Measurements from ENCODE around the gene PPFIBP2. TPM values are rescaled to one million over a fixed set of nuclear protein-coding genes. Genes with fewer than 3 reads are reported as not detected.
A peak's percentile ranks its signal among the peaks of the same experiment; 100 is the strongest.

PPFIBP2 gene
- total and polyA plus RNA-seq, 12 donors, result 11.4 to 36.5 (median 21.1) TPM

DNA sequence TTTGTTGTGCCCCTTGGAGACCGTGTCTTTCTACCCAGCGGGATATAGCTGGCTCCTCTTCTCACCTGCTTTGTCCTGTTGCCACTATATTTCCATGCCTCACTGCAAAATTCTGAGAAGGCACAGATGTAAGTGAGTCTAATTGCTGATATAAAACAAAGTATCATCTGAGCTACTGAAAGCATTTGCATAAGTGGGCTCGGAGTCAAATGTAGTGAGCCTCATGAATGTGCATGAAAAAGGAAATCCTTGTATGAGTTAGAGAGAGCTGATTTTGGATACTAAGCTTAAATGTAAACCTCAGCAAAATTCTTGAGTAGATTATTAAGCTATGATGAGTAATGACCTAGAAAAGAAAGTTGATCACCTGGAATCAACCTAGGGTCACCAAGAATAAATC is 178.6 kb downstream of the PPFIBP2 start:
- H3K36me3 ChIP-seq (replicated peaks in 1 of 2), result no peaks in the 10 kb centered on the region
- no peak overlapping the region for H3K4me3 ChIP-seq
- TF ChIP-seq POLR2A (IDR thresholded peaks at IDR 0.05), result no peak
- TF ChIP-seq, protein P1, sequence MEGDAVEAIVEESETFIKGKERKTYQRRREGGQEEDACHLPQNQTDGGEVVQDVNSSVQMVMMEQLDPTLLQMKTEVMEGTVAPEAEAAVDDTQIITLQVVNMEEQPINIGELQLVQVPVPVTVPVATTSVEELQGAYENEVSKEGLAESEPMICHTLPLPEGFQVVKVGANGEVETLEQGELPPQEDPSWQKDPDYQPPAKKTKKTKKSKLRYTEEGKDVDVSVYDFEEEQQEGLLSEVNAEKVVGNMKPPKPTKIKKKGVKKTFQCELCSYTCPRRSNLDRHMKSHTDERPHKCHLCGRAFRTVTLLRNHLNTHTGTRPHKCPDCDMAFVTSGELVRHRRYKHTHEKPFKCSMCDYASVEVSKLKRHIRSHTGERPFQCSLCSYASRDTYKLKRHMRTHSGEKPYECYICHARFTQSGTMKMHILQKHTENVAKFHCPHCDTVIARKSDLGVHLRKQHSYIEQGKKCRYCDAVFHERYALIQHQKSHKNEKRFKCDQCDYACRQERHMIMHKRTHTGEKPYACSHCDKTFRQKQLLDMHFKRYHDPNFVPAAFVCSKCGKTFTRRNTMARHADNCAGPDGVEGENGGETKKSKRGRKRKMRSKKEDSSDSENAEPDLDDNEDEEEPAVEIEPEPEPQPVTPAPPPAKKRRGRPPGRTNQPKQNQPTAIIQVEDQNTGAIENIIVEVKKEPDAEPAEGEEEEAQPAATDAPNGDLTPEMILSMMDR (IDR thresholded peaks at IDR 0.05), result no peak
- no peak overlapping the region for H3K27ac ChIP-seq
- intact Hi-C loops (cut with DNase I), result loop anchor here in 1 of 2 donors (5.0 to 10.0 kb wide), 2 partner anchors 292 to 595 kb away; partner anchors contain the start of gene EIF3F
- H3K27me3 ChIP-seq, result peaks cover 6% of the 10 kb centered on the region
- 87 to 95% (median 92%) methylated on average over 3 of the region's 3 CpGs for WGBS, 4 donors
- DNase-seq, result no peak
- peaks cover 0 to 5% of the 10 kb centered on the region in 2 donors for H3K4me1 ChIP-seq (replicated peaks in 1 of 2)
- no peaks in the 10 kb centered on the region for H3K9me3 ChIP-seq (replicated peaks in 1 of 3)

DNA sequence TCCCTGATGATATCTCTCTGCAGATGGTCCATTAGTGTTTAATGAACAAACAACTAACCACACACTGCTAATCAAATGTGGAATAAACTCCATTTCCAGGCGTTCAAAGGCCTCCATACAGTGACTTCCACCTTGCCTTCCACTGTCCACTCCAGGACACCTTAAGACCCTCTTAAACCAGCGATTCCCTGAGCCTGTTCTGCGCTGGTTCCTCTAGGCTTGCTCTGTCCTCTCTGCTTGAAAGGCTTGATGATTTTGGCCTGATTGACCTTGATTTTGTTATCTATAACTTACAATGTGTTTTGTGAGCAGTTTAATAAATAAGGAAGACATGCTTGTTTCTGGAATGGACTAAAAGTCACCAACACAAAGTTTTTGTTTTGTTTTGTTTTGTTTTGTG is 180.4 kb downstream of the PPFIBP2 start:
- Histone ChIP-seq H3K36me3 (replicated peaks in 1 of 2) (no peaks in the 10 kb centered on the region), H3K4me1 (replicated peaks in 1 of 2) (peaks cover 0 to 5% of the 10 kb centered on the region in 2 donors), H3K27ac (no peak overlapping the region), H3K9me3 (replicated peaks in 1 of 3) (no peaks in the 10 kb centered on the region), H3K4me3 (peak overlapping the region in 1 of 4 donors; percentile 25), H3K27me3 (peaks cover 6% of the 10 kb centered on the region)
- DNase-seq, result no peak
- intact Hi-C loops (cut with DNase I), result loop anchor here in 1 of 2 donors (5.0 to 10.0 kb wide), 2 partner anchors 291 to 597 kb away; partner anchors contain the start of gene EIF3F
- WGBS, 4 donors, result 70 to 80% (median 71%) methylated on average over 3 of the region's 3 CpGs
- TF ChIP-seq, protein P1 (IDR thresholded peaks at IDR 0.05), result no peak
- no peak for TF ChIP-seq POLR2A (IDR thresholded peaks at IDR 0.05)

DNA sequence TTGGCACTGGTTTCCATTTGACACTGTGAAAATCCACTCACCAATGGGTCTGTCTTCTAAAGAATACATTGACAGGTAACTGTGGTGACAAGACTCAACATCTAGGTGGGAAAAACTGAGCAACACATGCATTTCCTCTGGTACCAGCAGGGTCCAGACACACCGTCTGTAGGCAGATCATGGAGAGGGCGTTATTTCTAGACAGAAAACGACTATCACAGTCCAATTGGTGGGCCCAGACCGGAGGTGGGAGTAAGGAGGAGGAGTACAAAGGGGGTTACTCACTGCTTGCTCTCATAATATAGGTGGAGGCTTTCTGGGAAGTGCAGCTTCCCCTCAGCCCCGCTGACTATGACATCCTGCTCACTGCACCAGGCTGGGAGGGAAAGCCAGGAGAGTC is 182.6 kb downstream of the PPFIBP2 start:
- Histone ChIP-seq H3K4me3 (no peak overlapping the region), H3K4me1 (replicated peaks in 1 of 2) (peaks cover 0 to 5% of the 10 kb centered on the region in 2 donors), H3K27me3 (peaks cover 6% of the 10 kb centered on the region), H3K27ac (no peak overlapping the region), H3K9me3 (replicated peaks in 1 of 3) (no peaks in the 10 kb centered on the region), H3K36me3 (replicated peaks in 1 of 2) (no peaks in the 10 kb centered on the region)
- intact Hi-C loops (cut with DNase I), result loop anchor here in 1 of 2 donors (10.0 kb wide), 1 partner anchor 288 kb away; the partner anchor contains the start of gene EIF3F
- WGBS, 4 donors, result 71 to 82% (median 73%) methylated on average over 5 of the region's 5 CpGs
- no peak for TF ChIP-seq POLR2A (IDR thresholded peaks at IDR 0.05)
- TF ChIP-seq, protein P1 (IDR thresholded peaks at IDR 0.05), result no peak
- DNase-seq, result no peak

Other genes with a start within 250 kb of the PPFIBP2 start
- 10 to 100 TPM in 2 of 9 donors, 1 to 10 TPM in 7; 4.0 to 12.6 (median 6.7) TPM for gene OLFML1, start 28.5 kb upstream of the PPFIBP2 start, total RNA-seq
- 1 to 10 TPM; 4.8 to 8.0 (median 5.3) TPM for gene OLFML1, start 28.5 kb upstream of the PPFIBP2 start, polyA plus RNA-seq
- gene CYB5R2, start 159.5 kb downstream of the PPFIBP2 start, total RNA-seq, result 10 to 100 TPM in 1 of 9 donors, 1 to 10 TPM in 8; 1.6 to 23.8 (median 4.4) TPM
- gene CYB5R2, start 159.5 kb downstream of the PPFIBP2 start, polyA plus RNA-seq, result 1 to 10 TPM; 4.3 to 9.7 (median 7.4) TPM
- not detected for gene OVCH2, start 192.5 kb downstream of the PPFIBP2 start, total RNA-seq
- not detected for gene OVCH2, start 192.5 kb downstream of the PPFIBP2 start, polyA plus RNA-seq

All from adrenal gland (tissue), 12 donors.